PC-9 (cell line): ENCODE data around the gene IER5L.

Experiments
- CTCF ChIP-seq: fragments of 200-600 bp; sonication (generic); conservative IDR thresholded peaks from 2 replicates; pipeline ENCODE4 v1.6.1; 2017; ENCODE audit warnings: mixed run types, antibody characterized with exemption, mild to moderate bottlenecking, moderate library complexity
- EZH2 ChIP-seq: fragments of 200-600 bp; sonication (generic); IDR thresholded peaks from 2 replicates; pipeline ENCODE4 v1.8.0; 2017; ENCODE audit warnings: antibody characterized with exemption, low read depth

- TF ChIP-seq CTCF, result no peak
- no peak for TF ChIP-seq EZH2
Measured at GRCh38 chr9:129206401-129206800, 28.3 kb upstream of the IER5L start.
